MCF 10A (cell line): ENCODE results near the gene GOLIM4. TPM values are rescaled to one million over a fixed set of nuclear protein-coding genes. Genes with fewer than 3 reads are reported as not detected.

Experiments used
- BruUV-seq: library from RNA; stranded (reverse); fragments of 400-500 nt; replicated peaks from 2 replicates; lab custom pipeline; 2021; lab: Mats Ljungman, UMichigan
- CTCF ChIA-PET: fragments of 300-600 bp; sonication (Branson Sonifier 250); formaldehyde crosslinking; extraction: SDS; loops from one replicate; lab custom pipeline; 2021; ENCODE audit warnings: antibody characterized with exemption, inconsistent platforms; lab: Yijun Ruan, JAX
- POLR2A ChIA-PET: fragments of 300-600, 350-650 bp; sonication (Branson Sonifier 250); formaldehyde crosslinking; extraction: SDS; loops from one replicate; lab custom pipeline; 2020; ENCODE audit warnings: antibody characterized with exemption, inconsistent platforms; lab: Yijun Ruan, JAX
- DNase-seq: peaks from one replicate; pipeline ENCODE4 v3.0.0-alpha.2; 2018; ENCODE audit not compliant: unreplicated experiment
- H3K27ac Mint-ChIP-seq: one replicate; pipeline ENCODE4 v1.8.0; 2022; ENCODE audit warnings: mild to moderate bottlenecking, low read depth, mixed read lengths; ENCODE audit not compliant: unreplicated experiment
- H3K27me3 Mint-ChIP-seq: one replicate; pipeline ENCODE4 v1.8.0; 2022; ENCODE audit warnings: mixed read lengths; ENCODE audit not compliant: insufficient read depth, unreplicated experiment
- H3K36me3 Mint-ChIP-seq: one replicate; pipeline ENCODE4 v1.8.0; 2022; ENCODE audit warnings: mild to moderate bottlenecking, moderate library complexity, mixed read lengths; ENCODE audit not compliant: insufficient read depth, unreplicated experiment
- H3K4me1 Mint-ChIP-seq: one replicate; pipeline ENCODE4 v1.8.0; 2022; ENCODE audit warnings: mixed read lengths; ENCODE audit not compliant: insufficient read depth, unreplicated experiment
- H3K4me3 Mint-ChIP-seq: one replicate; pipeline ENCODE4 v1.8.0; 2022; ENCODE audit warnings: mild to moderate bottlenecking, moderate library complexity, mixed read lengths; ENCODE audit not compliant: unreplicated experiment
- H3K9me3 Mint-ChIP-seq: one replicate; pipeline ENCODE4 v1.8.0; 2022; ENCODE audit warnings: mixed read lengths; ENCODE audit not compliant: unreplicated experiment
- intact Hi-C: fragments of 100-400 bp; cut with micrococcal nuclease; formaldehyde crosslinking; loops from 2 replicates; pipeline ENCODE4 v1.14.1; 2022
- total RNA-seq: library from RNA; stranded (reverse); gene quantifications from 2 replicates; pipeline ENCODE4 v1.2.3, GENCODE V29; 2022
- TF ChIP-seq, protein P1 (sequence below): fragments of 200-600 bp; IDR thresholded peaks from one replicate; pipeline ENCODE4 v1.8.0; 2022; ENCODE audit warnings: antibody characterized with exemption, mild to moderate bottlenecking; ENCODE audit not compliant: unreplicated experiment

Gene GOLIM4
- total RNA-seq, 1 experiment from 2014 or later, result 25.8 TPM

DNA sequence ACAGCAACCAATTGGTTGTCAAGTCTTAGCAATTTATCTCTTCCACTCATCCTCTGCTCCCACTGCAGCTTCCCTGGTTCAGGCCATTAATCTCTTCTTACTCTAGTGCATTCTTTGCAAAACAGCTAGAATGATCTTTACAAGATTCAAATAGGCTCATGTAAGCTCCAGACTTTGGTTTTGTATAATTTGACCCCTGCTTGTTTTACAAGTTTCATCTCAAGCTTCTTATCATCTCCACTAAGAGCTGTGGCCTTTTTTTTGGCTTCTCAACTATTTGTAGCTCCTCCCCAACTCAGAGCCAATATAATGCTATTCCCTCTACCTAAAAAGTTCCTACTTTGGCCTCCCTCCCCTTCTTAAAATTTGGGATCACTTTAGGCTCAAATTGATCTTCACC lies 121.8 kb downstream of the GOLIM4 start:
- POLR2A ChIA-PET, result no interaction called here
- Mint-ChIP-seq H3K9me3 (no peaks in the 10 kb centered on the region), H3K4me1 (no peaks in the 10 kb centered on the region), H3K27ac (no peak overlapping the region), H3K4me3 (no peak overlapping the region), H3K27me3 (peaks cover 55% of the 10 kb centered on the region), H3K36me3 (no peaks in the 10 kb centered on the region)
- TF ChIP-seq, protein P1, sequence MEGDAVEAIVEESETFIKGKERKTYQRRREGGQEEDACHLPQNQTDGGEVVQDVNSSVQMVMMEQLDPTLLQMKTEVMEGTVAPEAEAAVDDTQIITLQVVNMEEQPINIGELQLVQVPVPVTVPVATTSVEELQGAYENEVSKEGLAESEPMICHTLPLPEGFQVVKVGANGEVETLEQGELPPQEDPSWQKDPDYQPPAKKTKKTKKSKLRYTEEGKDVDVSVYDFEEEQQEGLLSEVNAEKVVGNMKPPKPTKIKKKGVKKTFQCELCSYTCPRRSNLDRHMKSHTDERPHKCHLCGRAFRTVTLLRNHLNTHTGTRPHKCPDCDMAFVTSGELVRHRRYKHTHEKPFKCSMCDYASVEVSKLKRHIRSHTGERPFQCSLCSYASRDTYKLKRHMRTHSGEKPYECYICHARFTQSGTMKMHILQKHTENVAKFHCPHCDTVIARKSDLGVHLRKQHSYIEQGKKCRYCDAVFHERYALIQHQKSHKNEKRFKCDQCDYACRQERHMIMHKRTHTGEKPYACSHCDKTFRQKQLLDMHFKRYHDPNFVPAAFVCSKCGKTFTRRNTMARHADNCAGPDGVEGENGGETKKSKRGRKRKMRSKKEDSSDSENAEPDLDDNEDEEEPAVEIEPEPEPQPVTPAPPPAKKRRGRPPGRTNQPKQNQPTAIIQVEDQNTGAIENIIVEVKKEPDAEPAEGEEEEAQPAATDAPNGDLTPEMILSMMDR, result no peak
- no TSS peak for BruUV-seq
- intact Hi-C loops, result no loop called here
- CTCF ChIA-PET, result interaction anchor here (0.9 kb wide), 1 partner anchor 17 kb away, joined by 3 read pairs; no protein-coding TSS in a partner anchor
- no peak for DNase-seq

DNA sequence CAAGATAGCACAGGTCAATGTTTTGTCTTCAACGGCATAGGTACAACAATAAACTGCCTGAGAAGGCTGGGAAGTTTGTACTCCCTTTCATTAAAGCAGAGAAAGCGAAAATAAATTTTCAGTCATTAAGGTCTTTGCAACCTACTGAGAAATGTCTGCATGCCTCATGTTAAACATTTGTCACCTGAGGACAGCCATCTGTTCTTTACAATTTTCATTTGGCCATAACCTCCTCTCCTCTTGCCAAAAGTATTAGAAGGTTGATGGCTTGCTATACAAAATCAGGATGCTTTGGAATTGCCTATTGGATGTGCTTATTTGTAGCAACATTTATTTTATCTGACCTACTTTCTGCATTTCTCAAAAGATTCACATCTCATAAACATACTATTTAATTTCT lies 122.7 kb downstream of the GOLIM4 start:
- no peaks in the 10 kb centered on the region for H3K36me3 Mint-ChIP-seq
- H3K4me3 Mint-ChIP-seq, result no peak overlapping the region
- no TSS peak for BruUV-seq
- H3K4me1 Mint-ChIP-seq, result no peaks in the 10 kb centered on the region
- H3K9me3 Mint-ChIP-seq, result no peaks in the 10 kb centered on the region
- H3K27ac Mint-ChIP-seq, result no peak overlapping the region
- CTCF ChIA-PET, result no interaction called here
- peaks cover 60% of the 10 kb centered on the region for H3K27me3 Mint-ChIP-seq
- intact Hi-C loops, result no loop called here
- no peak for DNase-seq
- POLR2A ChIA-PET, result no interaction called here
- TF ChIP-seq, protein P1, result no peak

DNA sequence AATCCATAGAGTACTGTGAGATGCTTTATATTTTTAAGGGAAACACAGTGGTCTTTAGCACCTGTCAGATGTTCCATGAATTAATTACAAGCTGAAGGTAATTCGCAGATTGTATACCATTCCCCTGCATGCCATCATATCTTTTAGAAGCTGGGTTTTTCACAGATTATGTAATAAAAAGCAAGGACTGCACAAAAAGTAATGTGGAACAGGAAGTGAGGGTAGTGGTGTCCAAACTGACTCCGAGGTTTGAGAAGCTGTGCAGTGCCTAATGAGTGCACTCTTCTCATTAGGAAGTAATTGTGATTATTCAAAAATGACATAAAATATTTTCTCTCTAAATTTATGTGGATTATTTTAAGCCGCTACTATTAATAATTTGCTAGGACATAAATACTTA lies 123.2 kb downstream of the GOLIM4 start:
- H3K4me1 Mint-ChIP-seq, result no peaks in the 10 kb centered on the region
- intact Hi-C loops, result no loop called here
- no peak overlapping the region for H3K4me3 Mint-ChIP-seq
- POLR2A ChIA-PET, result no interaction called here
- BruUV-seq, result no TSS peak
- H3K9me3 Mint-ChIP-seq, result no peaks in the 10 kb centered on the region
- TF ChIP-seq, protein P1, result no peak
- H3K27ac Mint-ChIP-seq, result no peak overlapping the region
- no peak for DNase-seq
- no peaks in the 10 kb centered on the region for H3K36me3 Mint-ChIP-seq
- CTCF ChIA-PET, result interaction anchor here (0.6 kb wide), 1 partner anchor 96 kb away, joined by 3 read pairs; no protein-coding TSS in a partner anchor
- peaks cover 61% of the 10 kb centered on the region for H3K27me3 Mint-ChIP-seq

GRCh38 chr3:167969548-167969947 lies 126.2 kb downstream of the GOLIM4 start:
- DNase-seq, result no peak
- intact Hi-C loops, result no loop called here
- no TSS peak for BruUV-seq
- Mint-ChIP-seq H3K27me3 (peaks cover 41% of the 10 kb centered on the region), H3K9me3 (no peaks in the 10 kb centered on the region), H3K36me3 (no peaks in the 10 kb centered on the region), H3K4me3 (no peak overlapping the region), H3K4me1 (no peaks in the 10 kb centered on the region), H3K27ac (no peak overlapping the region)
- TF ChIP-seq, protein P1, result no peak
- ChIA-PET POLR2A (interaction anchor here (0.6 kb wide), 1 partner anchor 73 kb away, joined by 3 read pairs; no protein-coding TSS in a partner anchor), CTCF (interaction anchor here (0.6 kb wide), 1 partner anchor 128 kb away, joined by 4 read pairs; no protein-coding TSS in a partner anchor)
